Effector memory CD8-positive, alpha-beta T cell (primary cell): Measurements from ENCODE around the gene CHST1.

Experiments used
- ATAC-seq: fragments of 150-1000 bp; cut with Tn5 transposase; replicated peaks from 2 replicates; pipeline ENCODE4 v1.10.0; 2021; ENCODE audit warnings: mild to moderate bottlenecking, moderate library complexity
- DNase-seq, 3 experiments: peaks; one replicate each; pipeline ENCODE4 v3.0.0; 2021
- H3K27ac Mint-ChIP-seq, 2 donors: one replicate each; pipeline ENCODE4 v1.8.0; 2022; ENCODE audit warnings: mild to moderate bottlenecking in 2 of 2, mixed read lengths in 2 of 2, moderate library complexity in 2 of 2
- H3K27me3 Mint-ChIP-seq, 2 donors: one replicate each; pipeline ENCODE4 v1.8.0; 2022; ENCODE audit warnings: mixed read lengths in 2 of 2
- H3K36me3 Mint-ChIP-seq: one replicate; pipeline ENCODE4 v1.8.0; 2022; ENCODE audit warnings: mild to moderate bottlenecking, moderate library complexity, mixed read lengths; ENCODE audit not compliant: insufficient read depth
- H3K4me1 Mint-ChIP-seq, 2 donors: one replicate each; pipeline ENCODE4 v1.8.0; 2022; ENCODE audit warnings: low read depth in 2 of 2, mixed read lengths in 2 of 2
- H3K4me3 Mint-ChIP-seq, 2 donors: one replicate each; pipeline ENCODE4 v1.8.0; 2022; ENCODE audit warnings: mild to moderate bottlenecking in 2 of 2, mixed read lengths in 2 of 2, moderate library complexity in 2 of 2
- H3K9me3 Mint-ChIP-seq, 2 donors: one replicate each; pipeline ENCODE4 v1.8.0; 2022; ENCODE audit warnings: mixed read lengths in 2 of 2
- total RNA-seq, 9 experiments: gene quantifications; one replicate each; lab custom pipeline; 2026; lab: John Stamatoyannopoulos, UW

CHST1 gene
- 0 to 0.26 (median 0.06) reads per million in 9 experiments for total RNA-seq

- H3K36me3 Mint-ChIP-seq: peaks cover 3% of the 10 kb centered on the region
- peaks cover 4 to 6% of the 10 kb centered on the region in 2 donors for H3K4me1 Mint-ChIP-seq
- DNase-seq (no peak), ATAC-seq (peak; percentile 61)
- H3K27ac Mint-ChIP-seq: no peak within 1 kb of the TSS
- peak within 1 kb of the TSS; percentile 80 to 81 for H3K4me3 Mint-ChIP-seq
- H3K27me3 Mint-ChIP-seq: peaks cover 73 to 85% of the 10 kb centered on the region in 2 donors
- no peaks in the 10 kb centered on the region for H3K9me3 Mint-ChIP-seq
Observed at GRCh38 chr11:45665206-45665932, at the start of gene CHST1. Gene CHST1, minus strand, starts transcription at chr11:45665622. Its CDS starts 14,699 bp downstream, at chr11:45650923.

- H3K36me3 Mint-ChIP-seq: no peaks in the 10 kb centered on the region
- no peak for ATAC-seq
- H3K9me3 Mint-ChIP-seq: no peaks in the 10 kb centered on the region
- H3K27me3 Mint-ChIP-seq: peaks cover 0 to 52% of the 10 kb centered on the region in 2 donors
- no peak overlapping the region for H3K4me3 Mint-ChIP-seq
- no peak for DNase-seq
- no peaks in the 10 kb centered on the region for H3K4me1 Mint-ChIP-seq
- H3K27ac Mint-ChIP-seq: no peak overlapping the region
Observed at GRCh38 chr11:45713573-45713972, 48.2 kb upstream of the CHST1 start.

- Mint-ChIP-seq H3K27me3 (peaks cover 10 to 61% of the 10 kb centered on the region in 2 donors), H3K9me3 (no peaks in the 10 kb centered on the region)
- ATAC-seq: no peak
Observed at GRCh38 chr11:45710561-45710960, 45.1 kb upstream of the CHST1 start.

GRCh38 chr11:45708887-45709663 lies 43.7 kb upstream of the CHST1 start:
- Mint-ChIP-seq H3K4me1 (no peaks in the 10 kb centered on the region), H3K36me3 (no peaks in the 10 kb centered on the region), H3K27me3 (peaks cover 24 to 65% of the 10 kb centered on the region in 2 donors), H3K4me3 (no peak overlapping the region), H3K9me3 (no peaks in the 10 kb centered on the region), H3K27ac (no peak overlapping the region)
- ATAC-seq (no peak), DNase-seq (no peak)

More at GRCh38 chr11:45710561-45710960, 45.1 kb upstream of the CHST1 start:
- Mint-ChIP-seq H3K4me3 (no peak overlapping the region), H3K4me1 (no peaks in the 10 kb centered on the region), H3K36me3 (no peaks in the 10 kb centered on the region), H3K27ac (no peak overlapping the region)
- no peak for DNase-seq

GRCh38 chr11:45704635-45705034 lies 39.2 kb upstream of the CHST1 start:
- DNase-seq (no peak), ATAC-seq (no peak)
- Mint-ChIP-seq H3K27ac (no peak overlapping the region), H3K4me1 (no peaks in the 10 kb centered on the region), H3K27me3 (peaks cover 60 to 66% of the 10 kb centered on the region in 2 donors), H3K4me3 (no peak overlapping the region), H3K9me3 (no peaks in the 10 kb centered on the region), H3K36me3 (no peaks in the 10 kb centered on the region)

- Mint-ChIP-seq H3K4me3 (no peak overlapping the region), H3K9me3 (no peaks in the 10 kb centered on the region), H3K27me3 (peaks cover 65 to 67% of the 10 kb centered on the region in 2 donors), H3K36me3 (no peaks in the 10 kb centered on the region), H3K27ac (no peak overlapping the region), H3K4me1 (peaks cover 0 to 2% of the 10 kb centered on the region in 2 donors)
- ATAC-seq (no peak), DNase-seq (no peak)
Observed at GRCh38 chr11:45704133-45704532, 38.7 kb upstream of the CHST1 start.

- H3K4me3 Mint-ChIP-seq: no peak overlapping the region
- peaks cover 55 to 78% of the 10 kb centered on the region in 2 donors for H3K27me3 Mint-ChIP-seq
- H3K36me3 Mint-ChIP-seq: no peaks in the 10 kb centered on the region
Observed at GRCh38 chr11:45702511-45702910, 37.1 kb upstream of the CHST1 start.

GRCh38 chr11:45698777-45699497 lies 33.5 kb upstream of the CHST1 start:
- H3K27me3 Mint-ChIP-seq: peaks cover 46 to 73% of the 10 kb centered on the region in 2 donors
- H3K4me3 Mint-ChIP-seq: no peak overlapping the region
- no peak for ATAC-seq
- no peaks in the 10 kb centered on the region for H3K36me3 Mint-ChIP-seq
- peaks cover 0 to 4% of the 10 kb centered on the region in 2 donors for H3K4me1 Mint-ChIP-seq
- H3K9me3 Mint-ChIP-seq: no peaks in the 10 kb centered on the region
- no peak overlapping the region for H3K27ac Mint-ChIP-seq
- no peak for DNase-seq

More at GRCh38 chr11:45702511-45702910, 37.1 kb upstream of the CHST1 start:
- DNase-seq (no peak), ATAC-seq (no peak)
- Mint-ChIP-seq H3K27ac (no peak overlapping the region), H3K4me1 (peaks cover 0 to 4% of the 10 kb centered on the region in 2 donors), H3K9me3 (no peaks in the 10 kb centered on the region)

- Mint-ChIP-seq H3K4me3 (no peak overlapping the region), H3K27ac (no peak overlapping the region), H3K9me3 (no peaks in the 10 kb centered on the region), H3K4me1 (no peaks in the 10 kb centered on the region), H3K27me3 (peaks cover 15 to 40% of the 10 kb centered on the region in 2 donors), H3K36me3 (no peaks in the 10 kb centered on the region)
- ATAC-seq (no peak), DNase-seq (no peak)
Observed at GRCh38 chr11:45692808-45693453, 27.5 kb upstream of the CHST1 start.

- Mint-ChIP-seq H3K27ac (no peak overlapping the region), H3K4me3 (no peak overlapping the region), H3K36me3 (no peaks in the 10 kb centered on the region), H3K4me1 (no peaks in the 10 kb centered on the region), H3K27me3 (peaks cover 27 to 46% of the 10 kb centered on the region in 2 donors), H3K9me3 (no peaks in the 10 kb centered on the region)
- ATAC-seq (no peak), DNase-seq (no peak)
Observed at GRCh38 chr11:45688472-45689033, 23.1 kb upstream of the CHST1 start.

GRCh38 chr11:45687836-45688235 lies 22.4 kb upstream of the CHST1 start:
- DNase-seq (no peak), ATAC-seq (no peak)
- no peaks in the 10 kb centered on the region for H3K36me3 Mint-ChIP-seq
- no peak overlapping the region for H3K27ac Mint-ChIP-seq
- H3K27me3 Mint-ChIP-seq: peaks cover 27 to 43% of the 10 kb centered on the region in 2 donors
- no peak overlapping the region for H3K4me3 Mint-ChIP-seq
- H3K4me1 Mint-ChIP-seq: no peaks in the 10 kb centered on the region
- no peaks in the 10 kb centered on the region for H3K9me3 Mint-ChIP-seq

GRCh38 chr11:45685964-45686537 lies 20.6 kb upstream of the CHST1 start:
- no peak overlapping the region for H3K4me3 Mint-ChIP-seq
- no peaks in the 10 kb centered on the region for H3K9me3 Mint-ChIP-seq
- H3K36me3 Mint-ChIP-seq: no peaks in the 10 kb centered on the region
- peaks cover 27 to 51% of the 10 kb centered on the region in 2 donors for H3K27me3 Mint-ChIP-seq
- DNase-seq (no peak), ATAC-seq (no peak)
- no peaks in the 10 kb centered on the region for H3K4me1 Mint-ChIP-seq
- no peak overlapping the region for H3K27ac Mint-ChIP-seq
